Activated CD8-positive, alpha-beta memory T cell treated with anti-CD3 and anti-CD28 coated beads for 48 hours (primary cell): ENCODE data around the gene INO80C.

Source experiments
- DNase-seq, 3 experiments: peaks; one replicate each; pipeline ENCODE4 v3.0.0-alpha.2; 2020; ENCODE audit warnings: low read depth in 2 of 3, low spot score in 2 of 3

The INO80C gene, protein sequence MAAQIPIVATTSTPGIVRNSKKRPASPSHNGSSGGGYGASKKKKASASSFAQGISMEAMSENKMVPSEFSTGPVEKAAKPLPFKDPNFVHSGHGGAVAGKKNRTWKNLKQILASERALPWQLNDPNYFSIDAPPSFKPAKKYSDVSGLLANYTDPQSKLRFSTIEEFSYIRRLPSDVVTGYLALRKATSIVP

DNA sequence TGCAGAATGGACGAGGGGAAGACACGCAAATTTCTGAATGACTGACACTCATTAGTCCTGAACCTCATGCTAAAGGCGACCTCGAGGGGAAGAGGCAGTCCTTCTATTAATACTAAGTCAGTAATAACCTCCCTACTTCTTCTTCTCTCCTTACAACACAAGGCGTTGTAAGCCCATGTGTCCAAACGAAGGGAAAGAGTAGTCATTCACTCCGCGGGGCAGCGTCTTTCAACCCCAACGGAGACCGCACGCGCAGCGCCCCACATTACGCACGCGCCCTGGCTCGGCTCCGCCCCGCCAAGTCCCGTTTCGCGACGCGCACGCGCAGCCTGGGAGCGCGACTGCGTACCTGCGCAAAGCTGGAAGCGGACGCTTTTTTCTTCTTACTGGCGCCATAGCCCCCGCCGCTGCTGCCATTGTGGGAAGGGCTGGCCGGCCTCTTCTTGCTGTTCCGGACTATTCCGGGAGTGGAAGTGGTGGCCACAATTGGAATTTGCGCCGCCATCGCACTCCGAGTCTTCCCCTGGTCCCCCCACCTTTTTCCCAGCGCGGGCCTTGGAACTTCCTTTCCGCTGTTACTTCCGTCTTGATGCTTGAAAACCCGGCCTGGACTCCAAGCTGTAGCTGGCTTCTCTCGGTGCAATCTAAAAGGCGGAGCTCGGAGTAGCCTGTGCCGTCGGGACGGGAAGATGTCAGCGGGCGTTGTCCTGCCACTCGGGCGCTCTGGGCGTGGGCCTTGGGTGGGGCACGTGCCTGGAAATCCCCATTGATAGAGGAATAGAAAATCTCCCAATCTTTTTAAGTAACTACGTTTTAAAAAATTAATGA is at the start of gene INO80C:
Gene INO80C, minus strand, starts transcription at position 591 of the 828 bp plus-strand sequence. Its CDS starts 86 bp downstream, at position 505.
- DNase-seq = peak; percentile 82 to 89 (median 86)

DNA sequence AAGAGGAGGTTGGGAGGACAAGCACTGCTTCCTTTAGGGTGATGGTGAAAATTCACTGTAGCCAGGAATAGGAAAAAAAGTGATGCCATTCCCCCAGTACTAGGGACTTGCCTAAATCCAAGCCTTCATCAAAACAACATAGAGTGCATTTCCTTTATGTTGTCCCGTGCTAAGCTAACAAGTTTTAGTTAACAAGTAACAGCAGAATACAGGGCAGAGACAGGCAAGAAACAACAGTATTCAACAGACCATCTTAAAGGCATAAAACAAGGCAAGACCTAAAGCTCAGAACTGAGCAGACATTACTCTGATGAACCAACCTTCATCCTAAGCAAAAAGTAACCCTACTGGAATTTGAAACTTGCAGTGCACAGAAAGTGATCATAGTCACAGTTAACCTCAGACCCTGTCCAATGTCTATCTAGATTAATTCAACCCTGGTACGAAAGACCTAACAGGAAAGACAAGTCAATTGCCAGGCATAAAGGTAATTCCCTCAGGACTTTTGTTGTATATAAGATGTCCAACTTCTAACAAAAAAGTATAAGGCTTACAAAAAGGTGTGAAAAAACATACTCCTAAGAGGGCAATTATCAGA is 49.3 kb upstream of the INO80C start:
- no peak for DNase-seq

DNA sequence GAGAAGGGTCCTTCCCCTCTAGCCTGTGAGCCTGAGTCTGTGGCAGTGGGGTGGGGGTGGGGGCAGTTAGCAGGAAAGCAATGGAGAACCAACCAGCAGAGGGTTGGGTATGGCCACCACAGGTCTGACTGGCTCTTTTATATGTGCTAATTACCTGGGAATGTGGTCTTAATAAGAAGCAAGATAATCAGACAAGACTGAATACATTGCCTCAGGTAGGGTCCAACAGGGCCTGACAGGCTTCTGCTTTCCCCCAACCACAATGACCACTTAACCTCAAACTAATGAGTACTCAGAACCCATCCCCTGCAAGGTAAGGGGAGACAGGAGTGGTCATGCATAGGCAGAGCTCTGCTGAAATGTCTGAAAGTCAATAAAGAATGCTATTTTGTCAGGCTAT is 44.6 kb upstream of the INO80C start:
- DNase-seq = no peak

- DNase-seq = no peak
Observed at GRCh38 chr18:35535297-35535696, 37.5 kb upstream of the INO80C start.

DNA sequence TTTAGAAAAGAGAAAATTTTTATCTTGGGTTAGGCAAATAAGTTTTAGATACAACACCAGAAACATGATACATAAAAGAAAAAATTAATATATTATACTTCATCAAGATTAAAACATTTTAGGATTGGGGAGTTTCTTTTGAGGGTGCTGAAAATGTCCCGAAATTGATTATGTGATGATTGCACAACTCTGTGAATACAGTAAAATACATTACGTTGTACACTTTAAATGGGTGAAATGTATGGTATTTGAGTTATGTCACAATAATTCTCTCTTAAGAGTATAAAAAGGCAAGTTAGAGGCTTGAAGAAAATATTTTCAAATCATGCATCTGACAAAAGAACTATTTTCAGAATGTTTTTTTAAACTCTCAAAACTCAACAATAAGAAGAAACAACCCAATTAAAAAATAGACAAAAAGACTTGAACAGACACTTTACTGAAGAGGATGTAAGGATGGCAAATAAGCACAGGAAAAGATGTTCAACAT is 36.2 kb upstream of the INO80C start:
- no peak for DNase-seq

- DNase-seq = no peak
Observed at GRCh38 chr18:35528749-35529274, 31.1 kb upstream of the INO80C start.

DNA sequence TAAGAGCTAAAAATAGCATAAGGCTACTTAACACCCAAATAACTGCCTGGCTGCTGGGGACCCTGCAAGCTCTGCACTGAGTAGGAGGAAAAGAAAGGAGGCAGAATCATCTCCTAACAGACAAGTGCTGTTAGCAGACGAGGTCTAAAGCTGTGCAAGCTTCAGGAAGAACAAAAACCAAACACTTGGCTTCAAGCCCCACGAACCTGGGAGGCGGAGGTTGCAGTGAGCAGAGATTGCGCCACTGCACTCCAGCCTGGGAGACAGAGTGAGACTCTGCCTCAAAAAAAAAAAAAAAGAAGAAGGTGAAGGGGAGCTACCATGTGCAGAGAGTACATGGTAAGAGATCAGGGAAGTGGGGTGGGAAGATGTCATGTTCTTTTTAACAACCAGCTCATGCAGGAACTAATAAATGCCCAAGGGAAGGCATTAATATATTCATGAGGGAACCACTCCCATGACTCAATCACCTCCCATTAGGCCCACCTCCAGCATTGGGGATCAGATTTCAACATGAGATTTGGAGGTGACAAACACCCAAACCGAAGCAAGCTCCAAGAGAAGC is 28.8 kb upstream of the INO80C start:
- DNase-seq = no peak

DNA sequence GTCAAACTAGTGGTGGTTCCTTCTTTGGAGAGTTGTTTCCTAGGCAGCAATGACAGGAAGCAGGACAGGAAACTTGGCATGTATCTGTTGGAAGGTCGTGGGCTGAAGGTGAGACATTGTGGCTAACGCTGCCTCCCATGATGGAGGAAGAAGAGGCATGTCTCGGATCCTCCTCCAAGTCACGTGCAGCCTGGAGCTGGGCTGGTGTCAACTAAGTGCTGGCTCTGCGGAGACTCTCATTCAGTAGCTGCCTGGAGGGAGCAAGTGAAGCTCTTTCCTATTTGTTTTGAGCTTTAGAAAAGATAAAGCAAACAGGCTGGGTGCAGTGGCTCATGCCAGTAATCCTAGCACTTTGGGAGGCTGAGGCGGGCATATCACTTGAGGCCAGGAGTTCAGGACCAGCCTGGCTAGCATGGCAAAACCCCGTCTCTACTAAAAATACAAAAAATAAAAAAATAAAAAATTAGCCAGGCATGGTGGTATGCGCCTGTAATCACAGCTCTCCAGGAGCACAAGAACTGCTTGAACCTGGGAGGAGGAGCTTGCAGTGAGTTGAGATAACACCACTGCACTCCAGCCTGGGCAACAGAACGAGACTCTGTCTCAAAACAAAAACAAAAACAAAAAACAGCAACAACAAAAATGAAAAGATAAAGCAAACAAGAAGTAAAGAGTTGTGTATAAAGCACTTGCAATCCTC is 28.2 kb upstream of the INO80C start:
- no peak for DNase-seq

DNA sequence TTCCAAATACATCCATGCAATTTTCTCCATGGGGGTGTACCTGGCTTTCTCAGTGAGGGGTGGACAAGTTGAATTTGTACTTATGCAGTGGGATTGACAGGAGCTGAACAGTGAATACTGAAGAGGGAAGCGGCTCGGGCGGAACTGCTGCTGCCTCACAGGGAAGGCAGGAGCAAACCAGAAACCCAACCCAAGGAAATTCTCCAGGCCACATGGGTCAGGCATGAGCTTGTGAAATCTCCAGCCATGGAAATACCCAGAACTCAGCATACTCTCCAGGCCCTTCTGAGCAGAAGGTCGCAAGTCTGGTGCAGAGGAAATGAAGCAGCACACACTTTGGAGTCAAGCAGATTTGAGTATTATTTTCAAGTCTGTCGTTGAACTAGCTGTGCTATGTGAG is 26.5 kb upstream of the INO80C start:
- DNase-seq = no peak

- no peak for DNase-seq
Observed at GRCh38 chr18:35522130-35522959, 24.6 kb upstream of the INO80C start.

DNA sequence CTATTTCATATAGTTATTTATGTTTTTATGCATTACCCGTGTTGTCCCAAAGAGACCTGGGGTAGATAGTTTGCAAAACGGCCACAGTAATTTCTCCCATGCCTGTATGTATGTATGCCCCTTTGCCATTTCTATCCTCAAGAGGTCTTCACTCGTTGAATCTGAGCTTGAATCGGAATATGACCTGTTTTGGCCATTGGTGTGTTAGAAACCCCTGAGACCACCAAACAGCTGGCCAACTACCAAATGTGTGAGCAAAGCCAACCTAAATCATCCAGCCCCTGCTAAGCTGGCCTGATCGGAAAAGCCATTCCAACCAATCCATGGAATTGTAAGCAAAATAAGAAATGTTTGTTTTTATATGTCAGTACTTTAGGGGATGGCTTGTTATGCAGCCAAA is 23.4 kb upstream of the INO80C start:
- DNase-seq = no peak

DNA sequence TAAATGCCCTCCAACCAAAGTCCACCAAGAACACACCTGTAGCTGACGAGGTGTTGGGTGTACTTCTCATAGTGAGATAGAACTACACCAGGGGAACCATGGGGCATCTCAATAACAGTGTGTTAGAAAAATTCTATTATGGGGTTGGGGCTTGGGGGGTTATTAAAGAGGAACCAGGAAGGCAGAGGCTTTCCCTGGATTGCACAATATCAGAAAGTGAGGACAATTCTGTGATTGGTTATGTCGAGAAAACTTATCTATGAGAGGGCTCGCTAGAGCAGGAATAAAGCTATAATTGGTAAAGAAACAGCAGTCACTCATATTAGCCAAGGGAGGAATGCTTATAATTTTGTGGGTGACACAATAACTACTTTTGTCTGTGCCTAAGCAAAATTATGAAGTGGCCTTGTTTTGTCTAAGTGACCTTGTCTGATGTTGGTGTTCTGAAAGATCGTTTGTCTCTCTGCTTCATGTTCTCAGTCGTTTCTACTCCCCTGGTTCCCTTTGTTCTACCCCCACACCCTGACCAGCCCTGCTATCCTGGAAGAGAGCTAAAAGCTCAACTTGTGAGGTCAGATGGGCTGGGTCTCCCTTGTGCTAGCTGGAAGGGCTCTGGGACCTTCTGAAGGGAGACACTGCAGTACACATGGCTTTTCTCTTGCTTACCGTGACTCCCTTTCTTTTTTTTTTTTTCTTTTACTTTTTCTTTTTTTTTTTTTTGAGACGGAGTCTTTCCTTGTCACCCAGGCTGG is 21.6 kb upstream of the INO80C start:
- DNase-seq = no peak

DNA sequence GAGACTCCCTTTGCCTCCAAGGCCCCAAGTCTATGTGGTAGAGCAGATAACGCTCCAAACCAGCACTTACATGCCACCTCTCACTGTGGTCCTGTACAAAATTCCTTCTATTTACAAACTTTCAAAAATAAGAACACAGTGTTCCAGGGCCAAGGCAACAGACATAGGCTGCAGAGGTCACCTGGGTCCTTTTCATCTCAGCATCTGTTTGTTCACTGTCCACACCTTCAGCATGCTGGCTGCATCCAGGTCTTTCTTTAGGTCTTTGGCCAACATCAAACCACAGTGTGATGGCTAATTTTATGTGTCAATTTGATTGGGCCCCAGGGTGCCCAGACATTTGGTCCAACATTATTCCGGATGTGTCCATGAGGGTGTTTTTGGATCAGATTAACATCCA is 20.0 kb upstream of the INO80C start:
- no peak for DNase-seq

GRCh38 chr18:35516789-35517188 is 19.0 kb upstream of the INO80C start:
- DNase-seq = no peak

DNA sequence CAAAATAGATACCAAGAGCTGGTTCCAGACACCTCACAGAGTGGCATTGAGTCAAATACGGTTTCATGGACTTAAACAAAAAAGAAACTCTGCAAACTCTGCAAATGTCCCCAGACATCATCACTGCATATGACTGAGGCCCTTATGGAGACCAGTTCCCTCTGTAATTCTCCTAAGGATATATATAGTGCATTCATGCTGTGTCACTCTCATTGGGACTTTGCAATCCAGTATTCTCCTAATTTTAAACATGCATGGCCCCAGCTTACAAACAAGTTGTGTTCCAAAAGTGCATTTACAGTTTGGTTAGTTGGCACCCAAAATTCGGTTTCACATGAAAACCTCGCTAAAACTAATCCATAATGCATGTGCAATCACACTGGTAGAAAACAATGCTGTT is 18.6 kb upstream of the INO80C start:
- DNase-seq = no peak

DNA sequence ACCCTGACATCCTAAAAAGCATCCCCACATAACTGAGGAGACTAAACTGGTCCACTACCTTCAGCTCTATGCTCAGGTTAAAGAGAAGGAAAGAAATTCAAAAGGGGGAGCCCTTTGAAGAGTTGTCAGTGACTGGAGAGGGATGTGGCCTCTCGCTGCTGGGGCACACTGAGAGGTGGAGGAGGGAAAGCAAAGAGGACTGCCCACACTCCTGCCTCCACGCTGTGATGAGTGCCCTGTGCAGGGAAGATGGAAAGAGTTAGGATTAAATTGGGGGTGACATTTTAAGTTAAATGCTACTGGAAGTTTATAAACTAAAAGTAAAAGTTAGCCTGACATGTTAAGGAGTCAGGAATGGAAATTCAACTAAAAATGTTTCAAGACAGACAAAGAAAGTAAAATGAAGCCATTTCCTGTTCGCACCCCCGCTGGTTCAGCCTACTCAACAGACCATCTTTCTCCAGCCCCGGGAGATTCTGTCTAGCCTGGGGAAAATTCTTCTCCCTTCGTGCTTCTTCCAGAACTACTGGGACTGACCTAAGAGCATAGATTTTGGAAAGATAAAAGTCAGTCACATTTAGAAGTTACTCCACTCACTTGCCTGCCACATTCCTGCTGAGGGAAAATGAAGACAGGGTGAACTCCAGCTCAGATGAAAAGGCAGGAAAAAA is 17.8 kb upstream of the INO80C start:
- no peak for DNase-seq

DNA sequence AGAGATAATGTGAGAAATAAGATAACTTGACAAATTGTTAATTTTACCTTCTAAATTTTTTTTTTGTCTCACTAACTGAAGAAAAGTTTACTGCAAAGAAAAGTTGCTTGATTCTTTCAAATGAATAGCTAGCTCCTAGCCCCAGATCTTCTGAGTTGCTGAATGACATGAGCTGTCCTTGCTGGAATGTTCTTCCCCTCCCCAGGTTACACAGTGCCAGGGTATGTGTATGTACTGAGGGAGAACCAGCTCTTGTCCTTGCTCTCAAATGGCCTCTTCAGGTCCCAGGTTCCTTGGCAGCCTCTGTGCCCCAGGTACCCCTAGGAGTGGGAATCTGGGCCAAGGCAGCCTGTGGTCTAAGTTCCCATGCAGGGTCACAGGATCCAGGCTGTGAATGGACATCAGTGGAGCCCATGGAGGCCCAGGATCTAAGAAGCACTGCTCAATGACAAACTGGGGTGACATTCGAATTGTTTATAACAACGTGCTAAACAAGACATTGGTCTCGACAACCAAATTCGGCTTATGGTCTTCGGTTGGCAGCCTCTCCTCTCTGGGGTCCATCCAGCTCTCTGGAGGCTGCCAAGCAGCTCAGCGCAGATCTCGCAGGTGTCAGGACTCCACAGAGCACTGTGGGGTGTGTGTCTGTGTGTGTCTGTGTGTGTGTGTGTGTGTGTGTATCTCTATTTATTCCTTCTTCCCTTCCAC is 17.1 kb upstream of the INO80C start:
- DNase-seq = no peak

- no peak for DNase-seq
Observed at GRCh38 chr18:35514283-35514682, 16.5 kb upstream of the INO80C start.
